ENCODE data around the gene CES2.
"Not testable (repeated sequence)": the region's sequence is repeated elsewhere in the genome, so short reads cannot be mapped to it uniquely, and the experiment has no call there.

- TF ChIP-seq CTCF (IDR thresholded peaks at IDR 0.05); EZH2 (IDR thresholded peaks at IDR 0.05; ENCODE audit: borderline replicate concordance, insufficient read depth, low read depth, low read length, poor library complexity, severe bottlenecking): not testable (repeated sequence)
Measured at GRCh38 chr16:66896682-66897081, 38.6 kb upstream of the CES2 start.

All from B cell (primary cell).